ENCODE data around the gene MKRN3.

MKRN3 gene

DNA sequence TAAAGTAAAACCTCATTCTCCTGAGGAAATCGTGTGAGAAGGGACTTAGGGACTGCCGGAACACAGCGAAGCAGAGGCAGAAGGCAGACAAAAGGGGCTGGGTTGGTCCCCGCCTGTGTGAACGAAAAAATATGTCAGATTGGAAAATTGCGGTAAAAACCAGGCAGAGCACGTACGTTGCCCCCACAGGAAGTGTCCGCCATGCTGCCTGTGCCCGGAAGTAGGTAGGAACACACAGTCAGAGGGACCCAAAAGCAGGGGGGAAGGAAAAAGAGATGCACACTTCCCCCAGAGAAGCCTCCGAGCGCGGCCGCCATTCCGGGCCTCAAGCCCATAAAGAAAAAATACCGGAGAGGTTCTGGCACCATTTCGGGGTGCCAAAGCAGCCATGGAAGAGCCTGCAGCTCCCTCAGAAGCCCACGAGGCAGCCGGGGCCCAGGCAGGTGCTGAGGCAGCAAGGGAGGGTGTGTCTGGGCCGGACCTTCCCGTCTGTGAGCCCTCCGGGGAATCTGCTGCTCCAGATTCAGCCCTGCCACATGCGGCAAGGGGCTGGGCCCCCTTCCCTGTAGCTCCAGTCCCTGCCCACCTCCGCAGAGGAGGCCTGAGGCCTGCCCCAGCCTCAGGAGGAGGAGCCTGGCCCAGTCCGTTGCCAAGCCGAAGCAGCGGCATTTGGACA is at the start of gene MKRN3:
MKRN3 (plus strand) TSS at position 280 of the 676 bp plus-strand sequence; CDS start at position 389, 109 bp downstream.
- Mint-ChIP-seq H3K27me3 (peaks cover 4% of the 10 kb centered on the region), H3K4me3 (peak within 1 kb of the TSS; percentile 81), H3K36me3 (peaks cover 1% of the 10 kb centered on the region), H3K4me1 (peaks cover 11% of the 10 kb centered on the region), H3K27ac (peak within 1 kb of the TSS; percentile 97), H3K9me3 (peaks cover 2% of the 10 kb centered on the region)
- DNase-seq = peak; percentile 72
- CTCF ChIA-PET = no interaction called here

DNA sequence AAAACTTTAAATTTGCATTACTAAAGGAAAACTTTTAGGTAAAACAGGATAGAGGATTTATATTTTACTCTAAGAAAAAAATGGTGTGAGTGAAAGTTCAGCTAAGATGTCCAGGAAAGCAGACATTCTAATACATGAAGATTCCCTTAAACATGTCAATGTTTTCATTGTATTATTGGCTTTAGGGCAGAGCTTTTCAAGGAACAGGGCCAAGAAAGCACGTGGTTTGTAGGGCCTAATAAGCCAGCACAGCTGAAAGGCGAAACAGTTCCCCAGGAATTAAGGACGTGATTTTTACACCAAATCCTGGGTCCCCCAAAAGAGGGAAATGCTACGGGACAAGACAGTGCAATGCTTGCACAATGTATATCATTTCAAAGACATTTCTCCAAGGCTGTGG is 48.6 kb upstream of the MKRN3 start:
- no peak overlapping the region for H3K27ac Mint-ChIP-seq
- H3K9me3 Mint-ChIP-seq = no peaks in the 10 kb centered on the region
- DNase-seq = no peak
- H3K4me1 Mint-ChIP-seq = no peaks in the 10 kb centered on the region
- H3K36me3 Mint-ChIP-seq = no peaks in the 10 kb centered on the region
- H3K27me3 Mint-ChIP-seq = no peaks in the 10 kb centered on the region
- CTCF ChIA-PET = no interaction called here
- H3K4me3 Mint-ChIP-seq = no peak overlapping the region

- Mint-ChIP-seq H3K9me3 (no peaks in the 10 kb centered on the region), H3K36me3 (no peaks in the 10 kb centered on the region)
- CTCF ChIA-PET = no interaction called here
Measured at GRCh38 chr15:23518104-23518503, 47.4 kb upstream of the MKRN3 start.

GRCh38 chr15:23524816-23525215 is 40.7 kb upstream of the MKRN3 start:
- H3K9me3 Mint-ChIP-seq = no peaks in the 10 kb centered on the region
- H3K27me3 Mint-ChIP-seq = no peaks in the 10 kb centered on the region
- H3K4me3 Mint-ChIP-seq = no peak overlapping the region
- H3K27ac Mint-ChIP-seq = no peak overlapping the region
- CTCF ChIA-PET = no interaction called here
- H3K36me3 Mint-ChIP-seq = no peaks in the 10 kb centered on the region
- no peak for DNase-seq
- H3K4me1 Mint-ChIP-seq = no peaks in the 10 kb centered on the region

More at GRCh38 chr15:23518104-23518503, 47.4 kb upstream of the MKRN3 start:
- H3K27ac Mint-ChIP-seq = no peak overlapping the region
- no peak for DNase-seq
- H3K4me1 Mint-ChIP-seq = no peaks in the 10 kb centered on the region
- H3K4me3 Mint-ChIP-seq = no peak overlapping the region
- H3K27me3 Mint-ChIP-seq = no peaks in the 10 kb centered on the region

DNA sequence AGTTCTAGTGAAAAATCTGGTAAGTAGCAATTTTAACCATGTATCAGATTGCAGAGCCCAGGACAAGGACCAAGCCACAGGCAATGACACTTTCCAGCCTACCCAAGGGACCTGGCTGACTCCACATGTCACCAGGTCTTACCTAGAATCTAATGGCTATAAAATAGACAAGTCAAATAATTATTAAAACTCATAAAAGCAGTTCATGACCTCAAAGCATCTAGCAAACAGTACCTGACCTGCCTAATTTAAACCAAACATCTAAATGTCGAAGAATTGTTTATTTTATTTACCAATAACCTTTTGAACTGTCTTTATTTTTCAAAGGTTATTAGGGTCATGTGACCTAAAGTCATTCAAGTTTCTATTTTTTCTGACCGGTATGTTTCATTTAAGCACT is 35.6 kb upstream of the MKRN3 start:
- Mint-ChIP-seq H3K4me3 (no peak overlapping the region), H3K27ac (no peak overlapping the region), H3K36me3 (no peaks in the 10 kb centered on the region), H3K4me1 (no peaks in the 10 kb centered on the region), H3K27me3 (no peaks in the 10 kb centered on the region), H3K9me3 (no peaks in the 10 kb centered on the region)
- CTCF ChIA-PET = no interaction called here
- no peak for DNase-seq

DNA sequence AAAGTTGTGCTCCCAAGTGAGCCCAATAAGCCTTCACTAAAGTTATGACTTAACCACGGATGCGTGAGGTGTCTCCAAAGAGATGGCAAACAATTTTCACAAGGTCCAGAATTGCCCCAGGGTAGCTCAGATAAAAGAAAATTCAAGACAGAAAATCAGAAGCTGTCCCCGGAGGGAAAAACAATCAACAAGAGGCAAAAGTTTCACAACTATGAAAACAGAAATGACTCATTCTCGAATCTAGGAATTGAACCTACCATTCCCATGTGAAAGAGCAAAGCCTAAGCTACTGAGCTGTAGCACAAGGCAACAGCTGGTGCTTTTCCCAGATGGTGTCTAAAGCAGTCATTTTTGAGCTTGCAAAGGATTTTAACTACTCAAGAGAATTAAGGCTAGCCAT is 33.5 kb upstream of the MKRN3 start:
- DNase-seq = no peak
- CTCF ChIA-PET = interaction anchor here (1.1 kb wide), 1 partner anchor 29 kb away, joined by 4 read pairs; no protein-coding TSS in a partner anchor
- H3K4me3 Mint-ChIP-seq = no peak overlapping the region
- H3K4me1 Mint-ChIP-seq = no peaks in the 10 kb centered on the region
- no peaks in the 10 kb centered on the region for H3K36me3 Mint-ChIP-seq
- H3K27ac Mint-ChIP-seq = no peak overlapping the region
- H3K27me3 Mint-ChIP-seq = no peaks in the 10 kb centered on the region
- no peaks in the 10 kb centered on the region for H3K9me3 Mint-ChIP-seq

DNA sequence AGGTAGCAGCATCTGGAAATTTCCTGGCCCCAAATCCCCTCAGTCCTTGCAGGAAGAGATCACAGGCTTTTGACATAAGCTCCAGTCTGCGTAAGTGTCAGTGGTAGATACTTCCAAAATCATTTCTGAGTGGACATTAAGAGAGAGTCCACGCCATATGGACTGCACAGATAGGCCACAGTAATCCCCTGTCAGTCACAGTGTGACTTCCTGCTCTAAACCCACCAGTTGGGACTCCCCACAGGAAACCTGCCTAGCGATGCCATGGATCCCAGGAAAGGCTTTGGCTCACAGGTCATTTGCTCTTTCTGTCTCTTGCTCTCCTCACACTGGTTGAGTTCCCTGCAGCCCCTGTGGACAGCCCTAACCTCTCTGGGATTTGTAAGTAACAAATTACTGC is 28.8 kb upstream of the MKRN3 start:
- CTCF ChIA-PET = no interaction called here
- no peaks in the 10 kb centered on the region for H3K9me3 Mint-ChIP-seq
- no peaks in the 10 kb centered on the region for H3K36me3 Mint-ChIP-seq
- H3K27ac Mint-ChIP-seq = no peak overlapping the region
- no peak for DNase-seq
- H3K27me3 Mint-ChIP-seq = no peaks in the 10 kb centered on the region
- no peaks in the 10 kb centered on the region for H3K4me1 Mint-ChIP-seq
- no peak overlapping the region for H3K4me3 Mint-ChIP-seq

- CTCF ChIA-PET = no interaction called here
- no peaks in the 10 kb centered on the region for H3K9me3 Mint-ChIP-seq
- no peaks in the 10 kb centered on the region for H3K4me1 Mint-ChIP-seq
- no peak for DNase-seq
- no peaks in the 10 kb centered on the region for H3K36me3 Mint-ChIP-seq
- no peaks in the 10 kb centered on the region for H3K27me3 Mint-ChIP-seq
- H3K4me3 Mint-ChIP-seq = no peak overlapping the region
- no peak overlapping the region for H3K27ac Mint-ChIP-seq
Measured at GRCh38 chr15:23538648-23539047, 26.8 kb upstream of the MKRN3 start.

DNA sequence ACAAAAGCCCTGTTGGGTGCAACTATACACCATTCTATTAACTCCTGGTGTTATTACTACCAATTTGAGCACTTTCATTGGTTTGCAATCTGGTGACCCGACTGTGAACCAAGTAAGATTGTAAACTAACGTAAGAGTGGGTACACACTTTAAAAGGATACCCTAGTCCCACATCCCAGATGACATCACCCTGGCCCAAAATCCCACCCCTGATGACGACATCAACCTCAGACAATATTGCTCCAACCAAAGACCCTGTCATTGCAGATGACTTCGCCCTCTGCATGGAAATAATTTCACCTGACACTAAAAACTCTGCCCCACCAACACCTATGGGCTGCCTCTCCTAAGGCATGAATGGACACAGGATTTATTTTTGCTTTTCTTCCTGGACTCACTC is 25.6 kb upstream of the MKRN3 start:
- CTCF ChIA-PET = no interaction called here
- DNase-seq = no peak
- H3K4me1 Mint-ChIP-seq = no peaks in the 10 kb centered on the region
- H3K9me3 Mint-ChIP-seq = no peaks in the 10 kb centered on the region
- H3K36me3 Mint-ChIP-seq = no peaks in the 10 kb centered on the region
- no peaks in the 10 kb centered on the region for H3K27me3 Mint-ChIP-seq
- no peak overlapping the region for H3K4me3 Mint-ChIP-seq
- H3K27ac Mint-ChIP-seq = no peak overlapping the region

- Mint-ChIP-seq H3K27ac (no peak overlapping the region), H3K27me3 (no peaks in the 10 kb centered on the region), H3K4me3 (no peak overlapping the region), H3K4me1 (no peaks in the 10 kb centered on the region), H3K36me3 (no peaks in the 10 kb centered on the region), H3K9me3 (no peaks in the 10 kb centered on the region)
- no peak for DNase-seq
- CTCF ChIA-PET = no interaction called here
Measured at GRCh38 chr15:23546158-23546557, 19.3 kb upstream of the MKRN3 start.

DNA sequence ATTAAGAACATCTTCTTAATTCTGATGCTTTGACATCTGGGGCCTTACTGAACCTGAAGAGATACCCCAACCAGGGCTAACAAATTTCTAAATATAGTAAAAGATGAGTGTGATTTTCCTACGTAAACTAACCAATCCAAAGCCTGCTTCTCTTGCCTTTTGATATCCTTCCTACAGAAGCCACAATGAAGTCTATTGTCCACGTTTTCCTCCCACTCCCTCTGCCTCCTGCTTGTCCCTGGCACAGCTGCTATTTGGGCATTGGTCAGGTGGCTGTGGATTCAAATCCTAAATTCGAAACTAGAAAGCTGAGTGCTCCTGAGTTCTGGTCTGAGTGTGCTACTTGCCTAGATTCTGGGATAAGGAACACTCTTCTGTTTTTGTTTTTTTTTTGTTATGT is 17.4 kb upstream of the MKRN3 start:
- Mint-ChIP-seq H3K36me3 (no peaks in the 10 kb centered on the region), H3K4me3 (no peak overlapping the region), H3K27me3 (no peaks in the 10 kb centered on the region), H3K4me1 (no peaks in the 10 kb centered on the region), H3K9me3 (no peaks in the 10 kb centered on the region), H3K27ac (no peak overlapping the region)
- no peak for DNase-seq
- CTCF ChIA-PET = no interaction called here

DNA sequence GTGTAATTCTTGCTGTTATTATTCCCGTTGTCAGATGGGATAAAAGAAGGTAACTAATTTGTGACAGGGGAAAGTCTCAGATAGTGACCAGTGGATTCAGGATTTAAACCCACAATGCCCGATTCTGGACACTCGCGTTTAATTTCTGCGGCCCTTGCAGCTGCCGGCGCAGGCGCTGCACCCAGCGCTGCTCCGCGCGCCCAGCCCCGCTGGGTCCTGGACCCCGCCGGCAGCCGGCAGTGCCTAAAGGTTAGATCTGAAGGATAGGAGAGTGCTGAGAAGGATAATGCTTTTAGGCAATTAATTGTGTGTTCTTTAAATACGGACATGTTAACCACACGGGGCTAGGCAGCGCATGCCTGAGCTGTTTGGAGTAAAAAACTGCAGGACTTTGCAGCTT is 3.6 kb upstream of the MKRN3 start:
- H3K27me3 Mint-ChIP-seq = peaks cover 4% of the 10 kb centered on the region
- no peak for DNase-seq
- no peak overlapping the region for H3K4me3 Mint-ChIP-seq
- CTCF ChIA-PET = interaction anchor here (1.2 kb wide), 1 partner anchor 30 kb away, joined by 4 read pairs; no protein-coding TSS in a partner anchor
- H3K9me3 Mint-ChIP-seq = peaks cover 2% of the 10 kb centered on the region
- peaks cover 4% of the 10 kb centered on the region for H3K4me1 Mint-ChIP-seq
- no peaks in the 10 kb centered on the region for H3K36me3 Mint-ChIP-seq
- no peak overlapping the region for H3K27ac Mint-ChIP-seq

- peak overlapping the region; percentile 81 for H3K4me3 Mint-ChIP-seq
- peaks cover 1% of the 10 kb centered on the region for H3K36me3 Mint-ChIP-seq
- H3K27me3 Mint-ChIP-seq = peaks cover 4% of the 10 kb centered on the region
- no peak for DNase-seq
- peaks cover 2% of the 10 kb centered on the region for H3K9me3 Mint-ChIP-seq
- H3K4me1 Mint-ChIP-seq = peaks cover 11% of the 10 kb centered on the region
- peak overlapping the region; percentile 97 for H3K27ac Mint-ChIP-seq
- CTCF ChIA-PET = no interaction called here
Measured at GRCh38 chr15:23564821-23565394, 566 bp upstream of the MKRN3 start.

- CTCF ChIA-PET = no interaction called here
- Mint-ChIP-seq H3K36me3 (peaks cover 1% of the 10 kb centered on the region), H3K27ac (peak overlapping the region; percentile 97), H3K4me1 (peaks cover 11% of the 10 kb centered on the region), H3K27me3 (peaks cover 4% of the 10 kb centered on the region), H3K4me3 (peak overlapping the region; percentile 81), H3K9me3 (peaks cover 2% of the 10 kb centered on the region)
- peak; percentile 73 for DNase-seq
Measured at GRCh38 chr15:23566071-23566554, 639 bp downstream of the MKRN3 start.

GRCh38 chr15:23566651-23567050 is 1.2 kb downstream of the MKRN3 start:
- Mint-ChIP-seq H3K27me3 (peaks cover 4% of the 10 kb centered on the region), H3K36me3 (peaks cover 1% of the 10 kb centered on the region), H3K4me3 (peak overlapping the region; percentile 81), H3K27ac (peak overlapping the region; percentile 97), H3K9me3 (peaks cover 2% of the 10 kb centered on the region), H3K4me1 (peaks cover 11% of the 10 kb centered on the region)
- no peak for DNase-seq
- CTCF ChIA-PET = no interaction called here

Measured in activated naive CD4-positive, alpha-beta T cell treated with anti-CD3 and anti-CD28 coated beads, Interleukin-2, amount 10 ng/mL, durations not matched to agents 7 days and 5 days (primary cell).